T47D (cell line): ENCODE measurements around the gene CMSS1.
A peak's percentile ranks its signal among the peaks of the same experiment; 100 is the strongest.

Experiments used
- DNase-seq, 2 experiments: peaks; one replicate each; pipeline versions ENCODE4 v3.0.0 to v3.0.0-alpha.2; 2011 to 2012; ENCODE audit warnings: low read depth in 1 of 2, low spot score in 1 of 2
- JUND ChIP-seq: IDR thresholded peaks from 2 replicates; pipeline ENCODE4 v1.6.1; 2012; ENCODE audit warnings: low read depth
- in situ Hi-C: cut with HindIII; loops from 2 replicates; pipeline ENCODE4 v1.10.0; 2016; ENCODE audit warnings: low sequenced_read_pairs, low pct_unique_long_range_greater_than_20kb

Gene CMSS1

GRCh38 chr3:100003609-100004503 is 186.2 kb downstream of the CMSS1 start:
- in situ Hi-C loops: no loop called here
- peak in 1 of 2 experiments; percentile 24 for DNase-seq
- 0 out of 2 replicates have a peak, but pooled peaks have one; percentile 59 for TF ChIP-seq JUND

- in situ Hi-C loops: no loop called here
- no peak for TF ChIP-seq JUND
- DNase-seq: no peak
Measured at GRCh38 chr3:100004931-100005330, 187.3 kb downstream of the CMSS1 start.

- in situ Hi-C loops: no loop called here
- no peak for DNase-seq
- no peak for TF ChIP-seq JUND
Measured at GRCh38 chr3:100005665-100006393, 188.2 kb downstream of the CMSS1 start.

DNA sequence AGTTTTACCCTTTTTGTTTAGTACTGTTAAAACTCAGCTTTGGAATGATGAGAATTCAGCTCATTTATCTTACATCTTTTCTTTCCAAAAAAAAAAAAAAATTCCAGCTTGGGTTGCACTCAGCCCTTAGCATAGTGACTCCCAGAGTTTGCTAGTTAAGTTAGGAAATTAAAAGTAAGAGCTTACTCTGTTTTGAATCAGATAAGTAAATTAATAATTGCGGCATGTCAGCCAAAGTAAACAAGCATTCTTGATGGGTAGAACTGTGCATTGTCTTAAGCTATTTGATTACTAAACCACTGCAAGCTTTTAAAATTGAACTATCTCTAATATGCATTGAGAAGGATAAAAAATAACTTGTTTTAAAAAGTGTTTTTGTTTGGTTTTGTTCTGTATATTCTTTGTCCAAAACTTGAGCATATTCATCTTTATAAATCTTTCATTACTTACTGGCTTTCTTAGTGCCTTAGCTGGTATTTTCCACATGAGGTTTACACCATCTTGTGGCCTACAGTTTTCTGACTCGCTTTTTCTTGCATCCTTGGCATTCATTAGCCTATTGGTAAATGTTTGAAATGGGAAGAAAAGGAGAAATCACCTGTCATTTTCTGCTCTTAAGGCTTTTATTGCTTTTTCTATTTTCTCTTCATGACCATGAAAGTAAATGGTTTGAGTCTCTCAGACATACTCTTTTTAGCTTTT is 189.1 kb downstream of the CMSS1 start:
- in situ Hi-C loops: no loop called here
- peak in 1 of 2 experiments; percentile 33 for DNase-seq
- TF ChIP-seq JUND: no peak

DNA sequence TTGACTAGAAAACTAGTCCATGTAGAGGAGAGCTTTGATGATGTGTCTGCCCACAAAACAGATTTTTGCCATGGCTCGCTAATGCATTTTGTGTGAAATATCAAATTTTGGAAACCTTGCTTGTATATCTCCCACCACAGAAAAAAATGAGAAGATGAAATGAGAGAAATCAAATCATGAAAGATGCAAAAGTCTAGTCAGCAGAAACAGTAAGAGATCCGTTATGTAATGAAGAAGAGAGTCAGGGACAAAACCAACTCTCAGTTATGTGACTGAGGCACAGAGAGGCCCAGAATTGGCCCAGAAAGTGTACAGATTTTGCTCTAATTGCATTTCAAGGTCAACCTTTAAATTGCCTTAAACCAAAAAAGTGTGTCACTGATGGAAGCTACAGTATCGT is 189.7 kb downstream of the CMSS1 start:
- DNase-seq: no peak
- in situ Hi-C loops: no loop called here
- TF ChIP-seq JUND: no peak

DNA sequence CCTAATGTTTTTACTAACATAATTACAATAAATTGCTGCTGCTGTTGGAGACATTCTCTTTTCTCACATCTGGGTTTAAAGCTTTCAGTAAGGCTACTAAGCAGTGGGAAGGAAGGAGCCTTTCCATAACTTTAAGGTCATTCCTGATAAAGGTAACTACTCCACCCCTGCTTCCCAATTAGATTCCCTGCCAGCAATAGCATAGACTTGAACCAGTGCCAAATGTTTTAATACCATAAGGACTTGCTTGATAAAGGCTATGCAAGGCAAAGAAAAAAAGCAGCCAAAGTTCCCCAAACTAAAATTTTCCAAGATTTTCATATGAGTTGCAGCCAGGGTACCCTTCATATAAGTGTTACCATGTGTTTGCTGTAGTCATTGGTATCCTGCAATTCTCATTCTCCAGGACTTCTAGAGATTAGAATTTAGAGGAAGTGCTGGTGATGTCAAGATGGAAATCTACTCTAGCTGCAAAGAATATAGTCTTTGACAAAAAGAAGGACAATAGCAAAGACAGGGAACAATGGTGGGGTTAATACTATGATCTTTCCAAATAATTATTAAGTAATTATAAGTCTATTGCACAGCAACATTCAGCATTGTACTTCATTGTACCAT is 190.5 kb downstream of the CMSS1 start:
- no peak for DNase-seq

GRCh38 chr3:100009276-100010086 is 191.8 kb downstream of the CMSS1 start:
- no peak for DNase-seq
- TF ChIP-seq JUND: no peak
- in situ Hi-C loops: no loop called here

More for the DNA sequence above, 190.5 kb downstream of the CMSS1 start:
- TF ChIP-seq JUND: no peak
- in situ Hi-C loops: no loop called here

DNA sequence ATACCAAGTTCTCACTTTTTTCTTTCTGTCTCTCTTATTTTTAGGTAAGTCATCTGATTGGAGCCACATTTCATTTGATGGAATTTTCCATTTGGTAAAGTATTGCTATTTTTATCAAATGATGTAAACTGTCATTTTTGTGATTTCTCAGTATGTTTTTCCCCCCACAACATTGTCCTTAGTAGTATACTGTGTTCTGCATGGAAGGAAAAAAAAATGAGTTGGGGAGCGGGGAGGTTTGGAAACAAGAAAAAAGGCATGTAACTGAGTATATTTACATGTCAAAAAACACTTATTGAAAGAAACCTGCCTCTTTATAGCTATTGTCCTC is 192.4 kb downstream of the CMSS1 start:
- in situ Hi-C loops: no loop called here
- TF ChIP-seq JUND: no peak
- no peak for DNase-seq

DNA sequence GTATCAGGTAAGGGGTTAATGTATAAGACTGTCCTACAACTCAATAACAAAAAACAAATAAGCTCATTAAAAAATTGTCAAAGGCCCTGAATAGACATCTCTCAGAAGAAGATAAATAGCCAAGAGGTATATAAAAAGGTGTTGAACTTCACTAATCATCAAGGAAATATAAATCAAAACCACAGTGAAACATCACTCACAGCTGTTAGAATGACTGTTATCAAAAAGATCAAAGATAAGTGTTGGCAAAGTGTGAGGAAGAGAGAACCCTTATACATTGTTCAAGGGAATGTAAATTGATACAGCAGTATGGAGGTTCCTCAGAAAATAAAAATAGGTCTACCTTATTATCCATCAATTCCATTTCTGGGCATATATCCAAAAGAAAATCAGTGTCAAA is 201.1 kb downstream of the CMSS1 start:
- no peak for TF ChIP-seq JUND
- DNase-seq: no peak
- in situ Hi-C loops: no loop called here

DNA sequence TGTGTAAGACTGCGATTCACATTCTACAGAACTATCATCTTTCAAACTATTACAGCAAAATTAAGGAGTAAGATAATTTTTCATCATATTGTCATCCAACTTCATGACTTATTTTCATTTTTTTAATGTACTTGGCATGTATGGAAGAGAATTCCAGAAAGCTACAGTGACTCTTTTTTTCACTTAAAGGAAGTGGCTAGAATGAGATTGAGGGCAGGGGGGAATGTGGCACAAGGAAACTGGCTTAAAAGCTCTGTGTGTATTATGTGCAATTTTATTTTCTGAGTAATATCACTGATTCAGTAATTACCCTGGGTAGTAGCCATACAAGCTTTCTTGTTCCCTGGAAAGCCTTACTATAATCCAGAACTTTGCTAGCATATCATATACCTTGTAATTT is 202.1 kb downstream of the CMSS1 start:
- in situ Hi-C loops: no loop called here
- TF ChIP-seq JUND: no peak
- no peak for DNase-seq

DNA sequence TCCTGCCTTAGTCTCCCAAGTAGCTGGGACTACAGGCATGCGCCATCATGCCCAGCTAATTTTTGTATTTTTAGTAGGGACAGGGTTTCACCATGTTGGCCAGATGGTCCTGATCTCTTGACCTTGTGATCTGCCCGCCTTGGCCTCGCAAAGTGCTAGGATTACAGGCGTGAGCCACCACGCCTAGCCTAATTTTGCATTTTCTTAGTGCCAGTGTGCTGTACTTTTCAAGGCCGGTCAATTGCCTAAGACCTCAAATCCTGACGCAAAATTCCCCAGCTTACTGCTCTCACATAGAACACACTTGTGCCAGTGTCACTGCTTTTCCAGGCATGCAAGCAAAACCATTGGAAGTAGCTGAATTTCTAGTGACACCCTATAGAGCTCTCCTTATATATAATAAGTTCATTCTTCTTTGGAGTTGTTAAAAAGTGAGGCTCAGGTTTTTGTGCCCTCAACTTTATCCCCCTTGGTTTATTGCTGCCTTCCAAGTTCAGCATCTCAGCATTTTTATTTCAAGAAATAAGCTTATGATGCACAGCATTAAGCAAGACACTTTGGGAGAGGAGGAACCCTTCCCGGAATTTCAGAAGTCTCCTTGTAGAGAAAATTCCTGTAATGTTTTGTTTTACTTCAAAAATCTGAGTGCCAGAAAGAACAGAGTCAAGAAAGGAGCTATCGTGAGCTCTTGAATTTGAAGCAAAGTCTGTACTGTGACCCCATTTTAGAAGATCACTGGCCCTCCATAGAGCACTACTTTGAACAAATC is 203.4 kb downstream of the CMSS1 start:
- no peak for DNase-seq
- in situ Hi-C loops: no loop called here
- no peak for TF ChIP-seq JUND

- no peak for DNase-seq
- TF ChIP-seq JUND: no peak
- in situ Hi-C loops: no loop called here
Measured at GRCh38 chr3:100022506-100022905, 204.8 kb downstream of the CMSS1 start.
